ENCODE results near the gene TMEM154.

DNA sequence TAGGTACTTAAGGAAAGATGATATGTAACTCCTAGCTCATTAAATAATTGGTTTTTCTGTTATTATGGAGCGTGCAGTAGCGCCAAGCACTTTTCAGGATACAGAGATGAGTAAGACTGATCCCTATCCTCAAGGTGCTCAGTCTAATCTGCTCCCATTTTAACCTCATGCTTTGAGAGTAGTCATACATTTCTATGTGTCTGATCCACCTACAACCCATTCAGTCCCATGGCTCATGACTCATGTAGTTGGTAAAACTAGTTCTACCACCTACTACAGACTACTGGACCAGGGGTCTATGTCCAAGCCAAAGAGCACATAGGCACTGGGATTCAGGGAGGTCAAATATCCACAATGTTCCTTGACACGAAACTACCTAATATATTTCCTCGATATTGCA, 60.8 kb downstream of the TMEM154 start:
- TF ChIP-seq, protein P1, sequence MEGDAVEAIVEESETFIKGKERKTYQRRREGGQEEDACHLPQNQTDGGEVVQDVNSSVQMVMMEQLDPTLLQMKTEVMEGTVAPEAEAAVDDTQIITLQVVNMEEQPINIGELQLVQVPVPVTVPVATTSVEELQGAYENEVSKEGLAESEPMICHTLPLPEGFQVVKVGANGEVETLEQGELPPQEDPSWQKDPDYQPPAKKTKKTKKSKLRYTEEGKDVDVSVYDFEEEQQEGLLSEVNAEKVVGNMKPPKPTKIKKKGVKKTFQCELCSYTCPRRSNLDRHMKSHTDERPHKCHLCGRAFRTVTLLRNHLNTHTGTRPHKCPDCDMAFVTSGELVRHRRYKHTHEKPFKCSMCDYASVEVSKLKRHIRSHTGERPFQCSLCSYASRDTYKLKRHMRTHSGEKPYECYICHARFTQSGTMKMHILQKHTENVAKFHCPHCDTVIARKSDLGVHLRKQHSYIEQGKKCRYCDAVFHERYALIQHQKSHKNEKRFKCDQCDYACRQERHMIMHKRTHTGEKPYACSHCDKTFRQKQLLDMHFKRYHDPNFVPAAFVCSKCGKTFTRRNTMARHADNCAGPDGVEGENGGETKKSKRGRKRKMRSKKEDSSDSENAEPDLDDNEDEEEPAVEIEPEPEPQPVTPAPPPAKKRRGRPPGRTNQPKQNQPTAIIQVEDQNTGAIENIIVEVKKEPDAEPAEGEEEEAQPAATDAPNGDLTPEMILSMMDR (IDR thresholded peaks at IDR 0.05), result no peak
- TF ChIP-seq EP300 (IDR thresholded peaks at IDR 0.05) (no peak), POLR2A (IDR thresholded peaks at IDR 0.05) (no peak), POLR2AphosphoS5 (IDR thresholded peaks at IDR 0.05) (no peak)
